HuH-7 (cell line): ENCODE measurements around the gene KCNT1.
"Not testable (repeated sequence)": the region's sequence is repeated elsewhere in the genome, so short reads cannot be mapped to it uniquely, and the experiment has no call there.

Experiments used
- DNase-seq: peaks from one replicate; pipeline ENCODE4 v3.0.0; 2011; ENCODE audit warnings: low spot score

The KCNT1 gene

GRCh38 chr9:135701959-135702721, at the start of gene KCNT1:
Gene KCNT1 (plus strand): TSS chr9:135702185. CDS start chr9:135702259, 74 bp downstream.
- DNase-seq: peak; percentile 99

GRCh38 chr9:135655317-135655716, 46.7 kb upstream of the KCNT1 start:
- no peak for DNase-seq

- DNase-seq: no peak
Observed at GRCh38 chr9:135657416-135657815, 44.6 kb upstream of the KCNT1 start.

- DNase-seq: no peak
Observed at GRCh38 chr9:135659252-135659651, 42.7 kb upstream of the KCNT1 start.

GRCh38 chr9:135660407-135660806, 41.6 kb upstream of the KCNT1 start:
- peak; percentile 6 for DNase-seq

GRCh38 chr9:135661816-135662560, 40.0 kb upstream of the KCNT1 start:
- no peak for DNase-seq

GRCh38 chr9:135662758-135663450, 39.1 kb upstream of the KCNT1 start, which contains the start of gene LCN9:
Gene LCN9 (plus strand): TSS chr9:135663309. CDS start chr9:135663322, 13 bp downstream.
- DNase-seq: peak; percentile 3

- DNase-seq: no peak
Observed at GRCh38 chr9:135663451-135663770, 38.6 kb upstream of the KCNT1 start.

GRCh38 chr9:135663857-135664256, 38.1 kb upstream of the KCNT1 start:
- DNase-seq: no peak

- DNase-seq: peak; percentile 3
Observed at GRCh38 chr9:135664266-135664665, 37.7 kb upstream of the KCNT1 start.

GRCh38 chr9:135664801-135665794, 36.9 kb upstream of the KCNT1 start:
- peak; percentile 5 for DNase-seq

GRCh38 chr9:135665795-135666189, 36.2 kb upstream of the KCNT1 start:
- peak; percentile 17 for DNase-seq

GRCh38 chr9:135666534-135667462, 35.2 kb upstream of the KCNT1 start:
- no peak for DNase-seq

- DNase-seq: peak; percentile 5
Observed at GRCh38 chr9:135667463-135668001, 34.5 kb upstream of the KCNT1 start.

- DNase-seq: not testable (repeated sequence)
Observed at GRCh38 chr9:135669018-135669417, 33.0 kb upstream of the KCNT1 start.

- DNase-seq: no peak
Observed at GRCh38 chr9:135669616-135670285, 32.2 kb upstream of the KCNT1 start.

GRCh38 chr9:135670721-135671590, 31.0 kb upstream of the KCNT1 start:
- DNase-seq: no peak

- no peak for DNase-seq
Observed at GRCh38 chr9:135671591-135672041, 30.4 kb upstream of the KCNT1 start.
